Fibroblast of lung (primary cell): ENCODE data around the gene SEMA4D. TPM values are rescaled to one million over a fixed set of nuclear protein-coding genes. Genes with fewer than 3 reads are reported as not detected.

Experiments used
- DNase-seq, 2 donors: peaks; one replicate each; pipeline versions ENCODE4 v3.0.0 to v3.0.0-alpha.2; 2010; ENCODE audit warnings: low read depth in 2 of 2
- H2AFZ ChIP-seq: 2 replicates; pipeline ENCODE4 v1.5.1; 2012; ENCODE audit warnings: low read length, control low read depth, inconsistent platforms
- H3K27ac ChIP-seq: 2 replicates; pipeline ENCODE4 v1.5.1; 2011; ENCODE audit warnings: low read length, control low read depth; ENCODE audit not compliant: insufficient read depth
- H3K27me3 ChIP-seq: 2 replicates; pipeline ENCODE4 v1.5.1; 2011; ENCODE audit warnings: mild to moderate bottlenecking, low read length; ENCODE audit not compliant: control insufficient read depth, insufficient read depth
- H3K36me3 ChIP-seq: 2 replicates; pipeline ENCODE4 v1.5.1; 2011; ENCODE audit warnings: low read length; ENCODE audit not compliant: control insufficient read depth, insufficient read depth
- H3K4me1 ChIP-seq: 2 replicates; pipeline ENCODE4 v1.5.1; 2011; ENCODE audit warnings: low read length; ENCODE audit not compliant: control insufficient read depth, insufficient read depth; ENCODE audit errors: extremely low read depth
- H3K4me2 ChIP-seq: 2 replicates; pipeline ENCODE4 v1.5.1; 2011; ENCODE audit warnings: low read length, control low read depth; ENCODE audit not compliant: insufficient read depth; ENCODE audit errors: extremely low read depth
- H3K4me3 ChIP-seq, 4 experiments: fragments of 200-600 bp in 1 of 4; sonication (generic) in 1 of 4; replicated peaks in 1 of 4; 2 replicates each; pipeline ENCODE4 v1.5.1; 2011 to 2016; ENCODE audit warnings: low read length in 4 of 4, low read depth in 3 of 4, mild to moderate bottlenecking in 3 of 4, control low read depth in 2 of 4, inconsistent platforms in 1 of 4, mixed read lengths in 1 of 4; ENCODE audit not compliant: insufficient read depth in 1 of 4; ENCODE audit errors: control extremely low read depth in 1 of 4
- H3K79me2 ChIP-seq: 2 replicates; pipeline ENCODE4 v1.5.1; 2012; ENCODE audit warnings: mild to moderate bottlenecking, low read length, inconsistent platforms; ENCODE audit not compliant: control insufficient read depth, insufficient read depth
- H3K9ac ChIP-seq: 2 replicates; pipeline ENCODE4 v1.5.1; 2011; ENCODE audit warnings: mild to moderate bottlenecking, low read length, control low read depth; ENCODE audit not compliant: insufficient read depth
- H3K9me3 ChIP-seq: 2 replicates; pipeline ENCODE4 v1.5.1; 2012; ENCODE audit warnings: low read depth, low read length; ENCODE audit not compliant: control insufficient read depth, insufficient read depth
- H4K20me1 ChIP-seq: 2 replicates; pipeline ENCODE4 v1.5.1; 2011; ENCODE audit warnings: low read length; ENCODE audit not compliant: control insufficient read depth, insufficient read depth; ENCODE audit errors: extremely low read depth
- CTCF ChIP-seq, 2 donors: IDR thresholded peaks in 1 of 2; conservative IDR thresholded peaks in 1 of 2; 1 replicate in 1 of 2; 2 replicates in 1 of 2; pipeline ENCODE4 v1.5.1; 2011 to 2012; ENCODE audit warnings: low read length in 2 of 2, control low read depth in 1 of 2, inconsistent platforms in 1 of 2, low read depth in 1 of 2, mild to moderate bottlenecking in 1 of 2
- EZH2 ChIP-seq: IDR thresholded peaks from 2 replicates; pipeline ENCODE4 v1.5.1; 2012; ENCODE audit warnings: low read length, control low read depth, mild to moderate bottlenecking; ENCODE audit errors: missing control alignments
- polyA plus RNA-seq, 2 donors: library from polyadenylated mRNA; depleted of rRNA in 1 of 2; stranded (reverse) in 1 of 2; unstranded in 1 of 2; fragments of >200 nt; gene quantifications; 2 replicates each; pipeline ENCODE4 v1.2.1, GENCODE V29; 2011 to 2012; ENCODE audit warnings: missing spikeins in 1 of 2
- total RNA-seq: library from RNA; depleted of rRNA; stranded (reverse); fragments of >200 nt; gene quantifications from 2 replicates; pipeline ENCODE4 v1.2.1, GENCODE V29; 2014

The SEMA4D gene
- total and polyA plus RNA-seq, 2 donors (not counting 1 experiment from before 2014, with no cell fraction given), result 0.67 to 2.6 TPM

GRCh38 chr9:89512382-89512781 is 14.5 kb upstream of the SEMA4D start:
- no peak for TF ChIP-seq EZH2
- TF ChIP-seq CTCF (conservative IDR thresholded peaks at IDR 0.05 in 1 of 2, IDR thresholded peaks at IDR 0.05 in 1 of 2; ENCODE audit: low read depth in 1 of 2, low read length in 2 of 2), result no peak
- H3K36me3 ChIP-seq, result no peaks in the 10 kb centered on the region
- H3K79me2 ChIP-seq, result no peaks in the 10 kb centered on the region
- no peaks in the 10 kb centered on the region for H4K20me1 ChIP-seq
- H3K4me2 ChIP-seq, result no peak overlapping the region
- no peaks in the 10 kb centered on the region for H3K4me1 ChIP-seq
- H3K4me3 ChIP-seq, result no peak overlapping the region
- no peak for DNase-seq
- H3K27ac ChIP-seq, result no peak overlapping the region
- H3K9ac ChIP-seq, result no peak overlapping the region
- no peaks in the 10 kb centered on the region for H3K27me3 ChIP-seq
- no peaks in the 10 kb centered on the region for H3K9me3 ChIP-seq
- no peak overlapping the region for H2AFZ ChIP-seq

- no peaks in the 10 kb centered on the region for H3K27me3 ChIP-seq
- no peak for DNase-seq
- no peak overlapping the region for H3K4me3 ChIP-seq
- no peaks in the 10 kb centered on the region for H3K9me3 ChIP-seq
- no peak overlapping the region for H3K4me2 ChIP-seq
- H3K9ac ChIP-seq, result no peak overlapping the region
- no peak overlapping the region for H3K27ac ChIP-seq
- no peak overlapping the region for H2AFZ ChIP-seq
- no peak for TF ChIP-seq EZH2
- TF ChIP-seq CTCF (conservative IDR thresholded peaks at IDR 0.05 in 1 of 2, IDR thresholded peaks at IDR 0.05 in 1 of 2; ENCODE audit: low read depth in 1 of 2, low read length in 2 of 2), result no peak
- H3K79me2 ChIP-seq, result no peaks in the 10 kb centered on the region
- no peaks in the 10 kb centered on the region for H4K20me1 ChIP-seq
- H3K4me1 ChIP-seq, result no peaks in the 10 kb centered on the region
- H3K36me3 ChIP-seq, result no peaks in the 10 kb centered on the region
Measured at GRCh38 chr9:89508951-89509615, 11.2 kb upstream of the SEMA4D start.

- Histone ChIP-seq H3K9ac (no peak overlapping the region), H3K27me3 (no peaks in the 10 kb centered on the region), H3K4me3 (no peak overlapping the region), H4K20me1 (no peaks in the 10 kb centered on the region), H2AFZ (no peak overlapping the region), H3K27ac (no peak overlapping the region), H3K9me3 (no peaks in the 10 kb centered on the region), H3K36me3 (no peaks in the 10 kb centered on the region), H3K4me1 (no peaks in the 10 kb centered on the region), H3K4me2 (no peak overlapping the region), H3K79me2 (no peaks in the 10 kb centered on the region)
- peak in 1 of 2 donors; percentile 14 for DNase-seq
- TF ChIP-seq EZH2, result no peak
- TF ChIP-seq CTCF (conservative IDR thresholded peaks at IDR 0.05 in 1 of 2, IDR thresholded peaks at IDR 0.05 in 1 of 2; ENCODE audit: low read depth in 1 of 2, low read length in 2 of 2), result no peak
Measured at GRCh38 chr9:89505911-89506310, 8.0 kb upstream of the SEMA4D start.
